Stimulated activated CD4-positive, alpha-beta T cell treated with anti-CD3 and anti-CD28 coated beads, Interleukin-2, amount 100 ng/mL, for 4 hours (primary cell): ENCODE data around the gene YWHAG.
A peak's percentile ranks its signal among the peaks of the same experiment; 100 is the strongest.
"Not testable (repeated sequence)": the region's sequence is repeated elsewhere in the genome, so short reads cannot be mapped to it uniquely, and the experiment has no call there.

ENCODE experiments used
- DNase-seq: peaks from one replicate; pipeline ENCODE4 v3.0.0-alpha.2; 2020; ENCODE audit warnings: low read depth

YWHAG gene

DNA sequence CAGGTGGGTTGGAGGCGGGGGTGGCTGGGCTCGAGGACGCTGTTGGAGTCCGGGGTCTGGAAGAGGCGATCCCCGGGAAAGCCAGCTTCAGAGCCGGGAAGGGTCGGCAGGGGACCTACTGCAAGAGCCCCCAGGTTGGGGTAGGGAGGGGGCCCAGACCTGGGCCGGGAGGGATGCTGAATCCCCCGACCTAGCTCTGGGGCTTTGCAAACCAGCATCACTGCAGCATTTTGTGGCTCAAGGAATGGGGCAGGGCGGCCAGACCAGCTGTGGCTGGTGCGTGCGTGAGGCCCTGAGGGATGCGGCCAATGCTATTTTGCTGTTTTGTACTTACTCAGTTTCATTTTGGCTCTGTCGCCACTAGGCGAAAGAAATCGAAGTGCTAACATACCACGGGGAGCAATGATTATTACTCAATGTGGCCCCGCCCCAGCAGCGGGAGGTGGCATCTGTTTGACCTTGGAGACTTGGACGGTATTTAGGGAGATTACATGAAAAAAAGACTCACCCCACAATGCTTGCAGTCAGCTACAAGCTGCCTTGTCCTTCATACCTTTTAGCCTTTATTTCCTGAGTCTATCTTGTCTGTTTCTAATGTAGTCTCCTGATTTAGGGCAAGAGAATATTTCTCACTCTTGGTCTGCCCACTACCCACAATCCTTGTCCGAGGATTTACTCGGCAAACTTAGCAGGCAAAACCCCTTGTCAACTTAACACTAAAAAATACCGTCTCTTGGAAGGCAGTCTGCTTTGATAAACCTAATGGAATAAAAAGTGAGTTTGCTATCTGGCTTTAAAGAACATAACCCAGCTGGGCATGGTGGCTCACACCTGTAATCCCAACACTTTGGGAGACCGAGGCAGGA, 40.1 kb downstream of the YWHAG start:
- peak; percentile 37 for DNase-seq

DNA sequence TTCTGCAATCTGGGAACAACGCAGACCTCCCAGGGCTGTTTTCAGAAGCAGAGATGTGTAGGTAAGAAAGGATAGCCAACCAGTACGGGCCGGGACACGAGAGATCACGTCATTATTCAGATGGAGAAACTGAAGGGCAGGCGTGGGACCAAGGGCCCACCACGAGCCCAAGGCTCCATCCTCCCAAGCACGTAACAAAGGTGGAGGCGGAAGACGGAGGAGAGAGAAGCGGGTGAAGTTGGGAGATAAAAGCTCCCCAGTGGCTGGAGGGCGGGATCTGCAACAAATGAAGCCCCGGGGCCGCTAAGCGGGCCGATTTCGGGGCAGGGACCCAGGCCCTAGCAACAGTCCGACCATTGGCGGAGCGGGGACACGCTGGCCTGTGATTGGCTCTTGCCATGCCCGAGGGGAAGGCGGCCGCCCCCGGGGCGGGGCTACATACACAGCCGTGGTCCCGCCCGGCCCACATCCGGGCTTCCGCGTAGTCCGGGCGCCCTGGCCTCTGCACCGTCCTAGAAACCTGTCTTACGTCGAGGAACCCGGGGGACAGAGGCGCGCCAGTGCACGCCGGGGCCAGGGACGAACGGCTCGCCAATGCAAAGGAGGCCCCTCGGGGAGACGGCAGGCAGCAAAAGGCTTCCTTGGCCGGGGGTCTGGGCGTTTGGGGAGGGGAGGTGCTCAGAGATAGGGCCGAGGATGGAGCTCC, 40.9 kb downstream of the YWHAG start:
- peak; percentile 89 for DNase-seq

DNA sequence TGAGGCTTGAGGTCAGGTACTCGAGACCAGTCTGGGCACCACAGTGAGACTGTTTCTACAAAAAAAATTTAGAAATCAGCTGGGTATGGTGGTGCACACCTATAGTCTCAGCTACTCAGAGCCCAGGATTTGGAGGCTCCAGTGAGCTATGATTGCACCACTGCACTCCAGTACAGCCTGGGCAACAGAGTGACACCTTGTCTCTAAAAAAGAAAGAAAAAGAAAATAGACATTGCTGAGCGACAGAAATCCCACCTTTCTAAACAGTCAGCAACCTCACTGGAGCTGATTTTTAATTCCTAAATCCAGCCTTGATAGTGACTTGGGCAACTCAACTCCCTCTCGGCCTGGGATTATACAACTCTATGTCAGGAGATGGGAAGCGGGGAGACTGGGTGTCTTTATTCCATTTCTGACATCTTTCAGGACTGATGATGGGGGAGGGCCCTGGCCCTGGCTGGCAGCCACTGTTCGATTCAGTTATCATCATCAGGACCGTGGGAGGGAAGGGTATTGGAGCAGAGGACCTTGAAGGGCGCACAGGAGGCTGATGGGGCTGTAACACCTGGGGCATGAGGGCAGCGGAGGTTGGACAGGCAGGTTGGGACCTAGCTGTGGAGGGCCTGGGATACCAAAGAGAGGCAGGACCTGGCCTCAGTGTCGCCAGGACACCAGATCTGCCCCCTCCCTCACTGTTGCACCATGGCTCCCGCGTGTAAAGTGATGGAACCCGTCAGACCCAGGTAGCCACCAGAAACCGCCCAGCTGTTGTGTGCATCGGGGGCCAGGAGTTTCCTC, 41.6 kb downstream of the YWHAG start:
- DNase-seq: no peak

DNA sequence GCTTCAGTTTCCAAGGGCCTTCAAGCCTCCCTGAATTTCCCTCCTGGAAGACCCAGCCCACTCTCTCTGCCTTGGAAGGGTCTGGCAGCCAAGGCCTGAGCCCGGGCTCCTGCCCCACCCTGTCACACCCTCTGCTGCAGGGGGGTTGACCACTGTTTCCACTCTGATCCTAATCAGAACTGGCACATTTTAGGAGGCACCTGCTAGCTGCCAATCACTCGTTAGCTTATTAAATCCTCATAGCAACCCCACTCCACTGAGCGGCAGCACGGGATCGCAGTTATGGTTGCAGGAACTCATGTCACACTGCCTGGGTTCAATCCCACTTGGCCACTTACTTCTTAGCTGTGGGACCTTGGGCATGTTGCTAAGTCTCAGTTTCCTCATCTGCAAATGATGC, 43.4 kb downstream of the YWHAG start:
- DNase-seq: no peak

DNA sequence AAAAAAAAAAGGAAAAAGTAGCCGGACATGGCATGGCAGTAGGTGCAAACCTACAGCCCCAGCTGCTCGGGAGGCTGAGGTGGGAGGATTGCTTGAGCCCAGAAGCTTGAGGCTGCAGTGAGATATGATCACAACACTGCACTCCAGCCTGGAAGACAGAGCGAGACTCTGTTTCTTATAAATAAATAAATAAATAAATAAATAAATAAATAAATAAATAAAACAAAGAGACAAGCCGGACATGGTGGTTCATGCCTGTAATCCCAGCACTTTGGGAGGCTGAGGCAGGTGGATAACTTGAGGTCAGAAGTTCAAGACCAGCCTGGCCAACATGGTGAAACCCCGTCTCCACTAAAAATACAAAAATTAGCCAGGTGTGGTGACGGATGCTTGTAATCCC, 44.1 kb downstream of the YWHAG start:
- DNase-seq: not testable (repeated sequence)

DNA sequence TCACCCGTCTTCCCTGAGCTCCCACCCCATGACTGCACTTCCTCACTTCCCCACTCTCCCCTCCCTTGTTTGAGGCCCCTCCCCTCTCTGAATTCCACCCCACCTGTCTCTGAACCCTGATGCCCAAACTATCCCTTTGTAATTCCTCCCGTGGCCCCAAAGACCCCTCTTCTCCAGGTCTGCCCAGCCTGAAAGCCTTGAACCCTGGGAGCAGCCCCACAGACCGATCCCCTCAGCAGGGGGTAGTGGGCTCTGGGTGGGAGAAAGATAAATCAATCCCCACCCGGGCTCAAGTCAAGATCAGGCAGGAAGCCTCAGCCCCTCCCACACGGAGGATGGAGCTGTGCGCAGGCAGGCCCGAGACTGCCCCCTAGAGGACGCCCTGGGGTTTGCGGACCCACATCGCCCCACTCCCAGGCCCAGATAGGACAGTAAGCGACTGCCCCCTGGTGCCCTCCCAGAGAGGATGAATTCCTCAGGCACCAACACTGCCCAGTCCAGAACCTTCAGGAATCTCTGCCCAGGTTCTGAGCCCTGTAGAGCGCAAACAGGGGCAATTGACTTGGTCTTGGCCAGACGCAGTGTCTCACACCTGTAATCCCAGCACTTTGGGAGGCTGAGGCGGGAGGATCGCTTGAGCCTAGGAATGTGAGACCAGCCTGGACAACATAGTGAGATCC, 44.6 kb downstream of the YWHAG start:
- peak; percentile 91 for DNase-seq

DNA sequence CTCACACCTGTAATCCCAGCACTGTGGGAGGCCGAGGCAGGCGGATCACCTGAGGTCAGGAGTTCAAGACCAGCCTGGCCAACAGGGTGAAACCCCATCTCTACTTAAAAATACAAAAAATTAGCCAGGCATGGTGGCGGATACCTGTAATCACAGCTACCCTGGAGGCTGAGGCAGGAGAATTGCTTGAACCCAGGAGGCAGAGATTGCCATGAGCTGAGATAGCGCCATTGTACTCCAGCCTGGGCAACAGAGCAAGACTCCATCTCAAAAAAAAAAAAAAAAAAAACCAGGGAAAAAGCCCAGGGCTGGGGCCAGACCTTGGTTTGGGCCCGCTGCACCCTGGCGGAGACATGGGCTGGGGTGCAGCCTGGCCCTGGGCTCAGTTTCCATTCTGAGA, 47.0 kb downstream of the YWHAG start:
- DNase-seq: not testable (repeated sequence)

DNA sequence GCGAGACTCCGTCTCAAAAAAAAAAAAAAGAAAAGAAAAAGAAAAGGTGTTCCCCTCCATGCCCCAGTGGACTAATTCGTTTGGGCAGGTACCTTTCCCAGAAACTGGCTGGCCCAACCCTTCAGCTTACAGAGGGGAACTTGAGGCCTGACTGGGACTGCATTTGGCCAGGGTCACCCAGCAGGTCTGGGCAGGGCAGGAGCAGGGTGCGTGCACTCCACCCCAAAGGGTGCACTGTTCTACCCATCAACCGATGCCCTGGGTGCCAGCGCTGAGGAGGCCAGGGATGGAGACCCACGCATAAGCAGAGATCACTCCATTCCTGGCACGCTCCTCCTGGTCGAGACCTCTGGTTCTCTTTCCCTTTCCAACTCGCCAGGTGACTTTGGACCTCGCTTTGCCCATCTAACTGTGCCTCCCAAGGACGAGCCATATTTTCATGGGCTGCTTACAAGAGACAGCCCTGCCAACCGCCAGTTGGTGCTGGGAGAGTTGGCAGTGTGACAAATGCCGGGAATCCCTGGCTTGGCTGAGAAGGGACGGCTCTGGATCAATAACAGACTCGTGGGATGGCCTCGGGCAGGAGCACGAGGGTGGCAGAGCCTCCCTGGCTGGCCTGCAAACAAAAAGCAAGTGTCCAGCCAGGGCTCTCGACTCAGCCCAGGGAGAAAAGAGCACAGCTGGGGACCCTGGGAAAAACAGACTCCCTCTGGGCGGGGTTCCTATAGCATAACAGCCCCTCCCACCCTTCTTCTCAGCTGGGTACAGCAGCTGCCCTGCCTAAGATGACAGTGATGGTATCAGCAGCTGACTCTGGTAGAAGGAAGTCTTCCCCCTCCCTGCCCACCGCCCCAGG, 48.5 kb downstream of the YWHAG start:
- DNase-seq: no peak

DNA sequence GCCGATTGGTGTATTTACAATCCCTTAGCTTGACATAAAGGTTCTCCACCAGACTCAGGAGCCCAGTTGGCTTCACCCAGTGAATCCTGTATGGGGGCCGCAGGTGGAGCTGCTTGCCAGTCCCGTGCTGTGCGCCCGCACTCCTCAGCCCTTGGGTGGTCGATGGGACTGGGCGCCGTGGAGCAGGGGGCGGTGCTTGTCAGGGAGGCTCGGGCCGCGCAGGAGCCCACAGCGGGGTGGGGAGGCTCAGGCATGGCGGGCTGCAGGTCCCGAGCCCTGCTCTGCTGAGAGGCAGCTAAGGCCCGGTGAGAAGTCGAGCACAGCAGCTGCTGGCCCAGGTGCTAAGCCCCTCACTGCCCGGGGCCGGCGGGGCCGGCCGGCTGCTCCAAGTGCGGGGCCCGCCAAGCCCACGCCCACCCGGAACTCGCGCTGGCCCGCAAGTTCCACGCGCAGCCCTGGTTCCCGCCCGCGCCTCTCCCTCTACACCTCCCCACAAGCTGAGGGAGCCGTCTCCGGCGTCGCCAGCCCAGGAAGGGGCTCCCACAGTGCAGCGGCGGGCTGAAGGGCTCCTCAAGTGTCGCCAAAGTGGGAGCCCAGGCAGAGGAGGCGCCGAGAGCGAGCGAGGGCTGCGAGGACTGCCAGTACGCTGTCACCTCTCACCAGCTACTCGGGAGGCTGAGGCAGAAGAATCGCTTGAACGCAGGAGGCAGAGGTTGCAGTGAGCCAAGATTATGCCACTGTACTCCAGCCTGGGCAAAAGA, 49.3 kb downstream of the YWHAG start:
- not testable (repeated sequence) for DNase-seq

DNA sequence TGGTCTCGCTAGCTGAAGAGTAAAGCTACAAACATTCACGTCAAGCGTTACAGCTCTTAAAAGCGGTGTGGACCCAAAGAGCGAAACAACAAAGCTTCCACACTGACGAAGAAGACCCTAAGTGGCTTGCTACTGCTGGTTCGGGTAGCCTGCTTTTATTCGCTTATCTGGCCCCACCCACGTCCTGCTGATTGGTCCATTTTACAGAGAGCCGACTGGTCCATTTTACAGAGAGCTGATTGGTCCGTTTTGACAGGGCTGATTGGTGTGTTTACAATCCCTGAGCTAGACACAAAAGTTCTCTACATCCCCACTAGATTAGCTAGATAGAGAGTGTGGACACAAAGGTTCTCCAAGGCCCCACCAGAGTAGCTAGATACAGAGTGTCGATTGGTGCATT, 49.9 kb downstream of the YWHAG start:
- DNase-seq: not testable (repeated sequence)

DNA sequence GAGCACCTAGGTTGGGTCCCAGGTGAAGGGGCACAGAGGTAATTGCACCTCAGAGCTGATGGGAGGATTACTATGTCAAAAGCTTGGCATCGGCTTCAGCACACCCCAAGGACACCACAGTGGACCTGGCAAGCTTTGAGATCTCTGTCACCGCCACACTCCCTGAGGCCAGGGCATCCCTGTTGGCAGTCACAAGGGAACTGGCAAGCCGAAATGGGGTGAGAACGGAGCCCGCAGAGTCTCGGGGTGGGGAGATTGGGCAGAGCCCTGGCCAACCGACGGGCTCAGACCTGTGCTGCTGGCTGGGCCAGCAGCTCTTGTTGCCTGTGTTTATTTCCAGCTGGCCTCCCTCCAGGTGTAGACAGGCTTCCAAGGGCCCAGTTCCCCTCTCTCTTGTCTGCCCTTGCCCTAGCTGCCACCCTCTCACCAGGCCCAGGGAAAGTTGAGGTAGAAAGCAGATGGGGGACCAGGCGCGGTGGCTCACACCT, 53.9 kb downstream of the YWHAG start:
- DNase-seq: no peak

DNA sequence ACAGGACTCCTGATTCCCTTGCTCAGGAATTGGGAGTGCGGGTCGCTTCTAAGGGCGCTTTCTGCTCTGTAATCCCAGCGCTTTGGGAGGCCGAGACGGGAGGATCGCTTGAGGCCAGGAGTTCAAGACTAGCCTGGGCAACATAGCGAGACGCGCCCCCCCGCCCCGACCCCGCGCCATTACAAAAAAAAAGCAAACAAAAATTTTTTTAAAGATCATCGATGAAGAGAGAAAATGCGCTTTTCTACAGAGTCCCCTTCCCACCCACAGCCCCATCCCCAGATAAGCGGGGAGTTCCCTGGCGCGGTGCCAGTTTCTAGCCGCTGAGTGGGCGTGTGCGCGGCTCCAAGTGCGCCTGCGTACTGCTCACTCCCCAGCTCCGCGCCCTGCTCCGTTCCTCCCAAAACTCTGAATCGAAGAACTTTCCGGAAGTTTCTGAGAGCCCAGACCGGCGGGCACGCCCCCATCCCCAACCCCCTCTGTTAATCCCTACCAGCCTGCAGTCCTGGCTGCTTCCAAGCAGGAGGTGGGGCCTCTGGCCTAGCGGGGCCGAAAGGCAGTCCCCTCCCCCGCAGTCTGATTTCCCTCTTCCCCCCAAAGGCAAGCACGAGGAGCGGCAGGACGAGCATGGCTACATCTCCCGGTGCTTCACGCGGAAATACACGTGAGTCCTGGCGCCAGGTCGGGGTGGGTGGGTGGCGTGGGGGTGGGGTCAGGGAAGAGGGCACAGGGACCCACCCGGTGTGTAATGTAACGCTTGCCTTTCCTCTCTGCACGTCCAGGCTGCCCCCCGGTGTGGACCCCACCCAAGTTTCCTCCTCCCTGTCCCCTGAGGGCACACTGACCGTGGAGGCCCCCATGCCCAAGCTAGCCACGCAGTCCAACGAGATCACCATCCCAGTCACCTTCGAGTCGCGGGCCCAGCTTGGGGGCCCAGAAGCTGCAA, 55.3 kb downstream of the YWHAG start:
- peak; percentile 73 for DNase-seq

DNA sequence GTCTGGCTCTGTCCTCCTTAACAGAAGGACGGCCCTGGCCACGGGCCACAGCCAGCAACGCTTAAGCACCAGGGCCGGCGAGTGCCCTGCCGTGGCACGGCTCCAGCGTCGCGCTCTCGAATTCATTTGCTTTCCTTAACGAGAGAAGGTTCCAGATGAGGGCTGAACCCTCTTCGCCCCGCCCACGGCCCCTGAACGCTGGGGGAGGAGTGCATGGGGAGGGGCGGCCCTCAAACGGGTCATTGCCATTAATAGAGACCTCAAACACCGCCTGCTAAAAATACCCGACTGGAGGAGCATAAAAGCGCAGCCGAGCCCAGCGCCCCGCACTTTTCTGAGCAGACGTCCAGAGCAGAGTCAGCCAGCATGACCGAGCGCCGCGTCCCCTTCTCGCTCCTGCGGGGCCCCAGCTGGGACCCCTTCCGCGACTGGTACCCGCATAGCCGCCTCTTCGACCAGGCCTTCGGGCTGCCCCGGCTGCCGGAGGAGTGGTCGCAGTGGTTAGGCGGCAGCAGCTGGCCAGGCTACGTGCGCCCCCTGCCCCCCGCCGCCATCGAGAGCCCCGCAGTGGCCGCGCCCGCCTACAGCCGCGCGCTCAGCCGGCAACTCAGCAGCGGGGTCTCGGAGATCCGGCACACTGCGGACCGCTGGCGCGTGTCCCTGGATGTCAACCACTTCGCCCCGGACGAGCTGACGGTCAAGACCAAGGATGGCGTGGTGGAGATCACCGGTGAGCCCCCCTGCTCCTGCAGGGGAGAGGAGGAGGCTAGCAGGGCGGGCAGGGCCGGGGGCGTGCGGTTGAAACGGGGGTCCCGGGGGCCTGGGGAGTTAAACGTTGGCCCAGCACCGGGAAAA, 56.2 kb downstream of the YWHAG start, which contains the start of gene HSPB1:
TSS of gene HSPB1 (plus strand) at position 327 of the 855 bp plus-strand sequence. CDS start at position 367, 40 bp downstream.
- DNase-seq: peak; percentile 63

DNA sequence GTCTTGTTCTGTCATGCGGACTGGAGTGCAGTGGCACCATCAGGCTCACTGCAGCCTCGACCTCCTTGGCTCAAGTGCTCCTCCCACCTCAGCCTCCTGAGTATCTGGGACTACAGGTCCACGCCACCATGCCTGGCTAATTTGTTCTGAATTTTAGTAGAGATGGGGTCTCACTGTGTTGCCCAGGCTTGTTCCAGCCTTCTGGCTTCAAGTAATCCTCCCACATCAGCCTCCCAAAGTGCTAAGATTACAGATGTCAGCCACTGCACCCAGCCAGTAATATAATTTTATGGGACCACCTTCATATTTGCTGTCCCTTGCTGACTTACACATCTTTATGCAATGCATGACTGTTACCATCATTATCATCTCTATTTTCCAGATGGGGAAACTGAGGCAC, 57.8 kb downstream of the YWHAG start:
- DNase-seq: no peak

DNA sequence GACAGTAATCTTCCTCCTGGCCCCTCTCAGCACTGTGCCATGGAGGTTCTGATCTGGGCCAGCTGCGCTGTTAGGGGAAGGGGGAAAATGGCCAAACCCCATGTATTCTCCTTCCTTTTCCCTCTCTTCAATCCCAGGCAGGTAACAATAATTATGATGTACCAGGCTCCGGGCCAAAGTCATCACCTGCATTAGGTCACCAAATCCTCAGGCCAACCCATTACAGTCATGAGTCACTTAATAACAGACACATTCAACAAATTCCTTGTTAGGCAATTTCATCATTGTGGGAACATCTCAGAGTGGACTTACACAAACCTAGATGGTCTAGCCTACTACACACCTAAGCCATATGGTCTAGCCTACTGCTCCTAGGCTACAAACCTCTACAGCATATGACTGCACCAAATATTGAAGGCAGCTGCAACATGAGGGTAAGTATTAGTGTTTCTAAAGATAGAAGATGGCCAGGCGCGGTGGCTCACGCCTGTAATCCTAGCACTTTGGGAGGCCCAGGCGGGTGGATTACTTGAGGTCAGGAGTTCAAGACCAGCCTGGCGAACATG, 58.5 kb downstream of the YWHAG start:
- DNase-seq: no peak

DNA sequence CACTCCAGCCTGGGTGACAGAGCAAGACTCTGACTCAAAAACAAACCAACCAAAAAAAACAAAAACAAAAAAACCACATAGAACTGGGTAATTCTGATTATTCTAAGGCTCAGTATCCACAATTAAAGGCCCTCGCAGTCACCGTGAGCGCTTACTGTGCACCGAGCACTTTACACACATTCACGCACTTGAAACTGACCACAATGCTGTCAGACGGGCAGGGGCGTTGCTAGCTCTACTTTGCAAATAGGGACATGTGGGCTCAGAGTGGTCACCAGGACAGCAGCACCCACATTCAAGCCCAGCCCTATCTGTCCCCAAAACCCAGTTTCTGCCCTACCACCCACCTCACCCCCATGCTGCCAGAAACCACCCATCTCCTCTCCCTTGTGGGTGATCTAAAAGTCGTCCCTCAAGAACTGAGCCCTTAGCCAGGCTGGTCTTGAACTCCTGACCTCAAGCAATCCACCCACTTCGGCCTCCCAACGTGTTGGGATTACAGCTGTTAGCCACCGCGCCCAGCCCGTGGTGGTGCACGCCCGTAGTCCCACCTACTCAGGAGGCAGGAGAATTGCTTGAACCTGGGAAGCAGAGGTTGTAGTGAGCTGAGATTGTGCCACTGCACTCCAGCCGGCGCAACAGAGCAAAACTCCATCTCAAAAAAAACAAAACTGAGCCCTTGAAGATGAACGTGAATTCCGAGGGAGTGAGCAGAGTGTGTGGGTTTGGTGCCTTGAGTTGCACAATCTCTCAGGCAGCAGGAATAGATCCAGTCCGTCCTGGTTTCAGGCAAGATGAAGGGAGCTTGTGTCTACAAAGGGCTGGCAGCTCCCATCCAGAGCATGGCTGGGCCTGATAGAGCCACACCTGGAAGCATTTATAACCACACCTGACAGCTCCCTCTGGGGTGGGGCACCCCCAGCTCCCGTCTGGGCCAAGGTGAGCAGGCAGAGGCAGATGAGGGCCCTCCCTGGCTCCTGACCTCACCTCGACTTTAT, 61.7 kb downstream of the YWHAG start:
- DNase-seq: no peak
